H1 (cell line): ENCODE measurements around the gene LY6G6D. TPM values are rescaled to one million over a fixed set of nuclear protein-coding genes. Genes with fewer than 3 reads are reported as not detected.

Experiments
- CTCF ChIA-PET: fragments of 300-600 bp; sonication (Branson Sonifier 250); formaldehyde crosslinking; loops from one replicate; lab custom pipeline; 2021; ENCODE audit not compliant: partially characterized antibody; lab: Charles Lee
- POLR2A ChIA-PET: fragments of 300-600 bp; sonication (Branson Sonifier 250); formaldehyde crosslinking; loops from one replicate; lab custom pipeline; 2021; ENCODE audit warnings: inconsistent platforms; ENCODE audit not compliant: partially characterized antibody; lab: Charles Lee
- DNase-seq, 2 experiments: peaks; one replicate each; pipeline versions ENCODE4 v3.0.0 to v3.0.0-alpha.2; 2010 to 2022; ENCODE audit warnings: low spot score in 2 of 2, low read depth in 1 of 2, mixed read lengths in 1 of 2
- FAIRE-seq: peaks from 2 replicates; lab custom pipeline; 2011; peaks lifted over from hg19 to GRCh38; lab: Jason Lieb, UNC
- H2AFZ ChIP-seq: 2 replicates; pipeline ENCODE4 v1.8.1; 2012; ENCODE audit warnings: low read length, inconsistent platforms
- H2AK5ac ChIP-seq: 2 replicates; pipeline ENCODE4 v1.6.1; 2013; ENCODE audit warnings: low read depth, low read length
- H2BK120ac ChIP-seq: replicated peaks from 2 replicates; pipeline ENCODE3; 2013; ENCODE audit warnings: low read depth, low read length, inconsistent platforms
- H2BK12ac ChIP-seq: 2 replicates; pipeline ENCODE4 v1.6.1; 2013; ENCODE audit warnings: low read depth, low read length
- H2BK15ac ChIP-seq: 2 replicates; pipeline ENCODE4 v1.6.1; 2013; ENCODE audit warnings: low read length
- H2BK20ac ChIP-seq: 2 replicates; pipeline ENCODE4 v1.6.1; 2013; ENCODE audit warnings: low read length
- H2BK5ac ChIP-seq: 2 replicates; pipeline ENCODE4 v1.6.1; 2013; ENCODE audit warnings: low read depth, low read length
- H3K14ac ChIP-seq: 2 replicates; pipeline ENCODE4 v1.6.1; 2013; ENCODE audit warnings: inconsistent platforms; ENCODE audit not compliant: insufficient read length
- H3K18ac ChIP-seq: 2 replicates; pipeline ENCODE4 v1.6.1; 2013; ENCODE audit warnings: low read length; ENCODE audit errors: extremely low read depth
- H3K23ac ChIP-seq: 2 replicates; pipeline ENCODE4 v1.6.1; 2013; ENCODE audit warnings: inconsistent platforms; ENCODE audit not compliant: insufficient read length
- H3K23me2 ChIP-seq: 2 replicates; pipeline ENCODE4 v1.6.1; 2013; ENCODE audit warnings: low read depth, low read length
- H3K27ac ChIP-seq: 2 replicates; pipeline ENCODE4 v1.6.1; 2011; ENCODE audit warnings: low read depth, low read length, inconsistent platforms
- H3K27me3 ChIP-seq, 4 experiments: replicated peaks in 1 of 4; 1 replicate in 1 of 4; 2 replicates in 3 of 4; pipeline versions ENCODE4 v1.6.1 to v1.8.1; 2011 to 2013; ENCODE audit warnings: low read length in 3 of 4, mild to moderate bottlenecking in 3 of 4, inconsistent platforms in 2 of 4, mixed read lengths in 2 of 4, moderate library complexity in 1 of 4; ENCODE audit not compliant: control insufficient read depth in 3 of 4, insufficient read depth in 3 of 4; ENCODE audit errors: extremely low read depth in 1 of 4
- H3K36me3 ChIP-seq, 4 experiments: 2 replicates each; pipeline versions ENCODE4 v1.6.1 to v1.8.1; 2011 to 2013; ENCODE audit warnings: mild to moderate bottlenecking in 4 of 4, low read length in 3 of 4, moderate library complexity in 2 of 4, control low read depth in 1 of 4, inconsistent platforms in 1 of 4; ENCODE audit not compliant: insufficient read depth in 4 of 4, control insufficient read depth in 2 of 4
- H3K4ac ChIP-seq: replicated peaks from 2 replicates; pipeline ENCODE3; 2013; ENCODE audit warnings: low read length, low read depth, mixed read lengths, inconsistent platforms; ENCODE audit not compliant: insufficient read length
- H3K4me1 ChIP-seq, 4 experiments: replicated peaks in 1 of 4; 1 replicate in 1 of 4; 2 replicates in 3 of 4; pipeline versions ENCODE4 v1.6.1 to v1.8.1; 2011 to 2013; ENCODE audit warnings: low read length in 3 of 4, inconsistent platforms in 2 of 4, mixed read lengths in 1 of 4; ENCODE audit not compliant: insufficient read depth in 4 of 4, control insufficient read depth in 3 of 4
- H3K4me2 ChIP-seq, 2 experiments: 2 replicates each; pipeline versions ENCODE4 v1.6.1 to v1.8.1; 2011 to 2013; ENCODE audit warnings: low read depth in 2 of 2, low read length in 2 of 2, control low read depth in 1 of 2, inconsistent platforms in 1 of 2, mild to moderate bottlenecking in 1 of 2; ENCODE audit not compliant: insufficient read depth in 1 of 2
- H3K4me3 ChIP-seq, 4 experiments: fragments of 200-600, 300-600 bp in 1 of 4; sonication (generic), shearing (Covaris generic), sonication (Bioruptor Twin) in 1 of 4; 2 replicates each; pipeline versions ENCODE4 v1.5.1 to v1.8.1; 2011 to 2016; ENCODE audit warnings: low read length in 4 of 4, low read depth in 3 of 4, control low read depth in 2 of 4, inconsistent platforms in 2 of 4, mild to moderate bottlenecking in 2 of 4, mixed read lengths in 1 of 4, moderate library complexity in 1 of 4; ENCODE audit not compliant: insufficient read depth in 2 of 4; ENCODE audit errors: extremely low read depth in 1 of 4
- H3K56ac ChIP-seq: replicated peaks from 2 replicates; pipeline ENCODE3; 2013; ENCODE audit warnings: low read depth, mild to moderate bottlenecking, mixed read lengths, low read length, inconsistent platforms; ENCODE audit not compliant: insufficient read length
- H3K79me1 ChIP-seq: 2 replicates; pipeline ENCODE4 v1.6.1; 2013; ENCODE audit warnings: low read depth, low read length, control low read depth
- H3K79me2 ChIP-seq, 2 experiments: 2 replicates each; pipeline versions ENCODE4 v1.6.1 to v1.8.1; 2012 to 2013; ENCODE audit warnings: low read length in 2 of 2, mild to moderate bottlenecking in 2 of 2, inconsistent platforms in 1 of 2; ENCODE audit not compliant: insufficient read depth in 2 of 2, control insufficient read depth in 1 of 2
- H3K9ac ChIP-seq, 4 experiments: replicated peaks in 1 of 4; 1 replicate in 1 of 4; 2 replicates in 3 of 4; pipeline versions ENCODE4 v1.6.1 to v1.8.1; 2011 to 2013; ENCODE audit warnings: low read depth in 3 of 4, low read length in 3 of 4, control low read depth in 2 of 4, mild to moderate bottlenecking in 2 of 4, moderate library complexity in 2 of 4, inconsistent platforms in 1 of 4; ENCODE audit errors: extremely low read depth in 1 of 4
- H3K9me3 ChIP-seq, 2 experiments: 2 replicates each; pipeline versions ENCODE4 v1.6.1 to v1.8.1; 2012 to 2013; ENCODE audit warnings: mild to moderate bottlenecking in 2 of 2, moderate library complexity in 2 of 2, control low read depth in 1 of 2, inconsistent platforms in 1 of 2, low read depth in 1 of 2, low read length in 1 of 2, mixed read lengths in 1 of 2; ENCODE audit not compliant: insufficient read depth in 2 of 2
- H4K20me1 ChIP-seq, 2 experiments: replicated peaks in 1 of 2; 2 replicates each; pipeline versions ENCODE3 to v1.8.1; 2011 to 2013; ENCODE audit warnings: inconsistent platforms in 2 of 2, low read length in 2 of 2, mild to moderate bottlenecking in 1 of 2; ENCODE audit not compliant: insufficient read depth in 2 of 2, control insufficient read depth in 1 of 2
- H4K5ac ChIP-seq: 2 replicates; pipeline ENCODE4 v1.6.1; 2013; ENCODE audit warnings: low read length, low read depth, mixed read lengths, inconsistent platforms; ENCODE audit not compliant: insufficient read length
- H4K8ac ChIP-seq: 2 replicates; pipeline ENCODE4 v1.8.0; 2013; ENCODE audit warnings: mild to moderate bottlenecking, moderate library complexity, low read length, inconsistent platforms; ENCODE audit not compliant: insufficient read depth; ENCODE audit errors: extremely low read depth
- H4K91ac ChIP-seq: replicated peaks from 2 replicates; pipeline ENCODE3; 2013; ENCODE audit warnings: low read length, mixed read lengths, inconsistent platforms; ENCODE audit not compliant: insufficient read length
- CHD2 ChIP-seq: IDR thresholded peaks from 2 replicates; pipeline ENCODE4 v1.6.1; 2012; ENCODE audit warnings: low read length, improper control_type of control experiment
- CTCF ChIP-seq, 3 experiments: IDR thresholded peaks; 1 replicate in 2 of 3; 2 replicates in 1 of 3; pipeline versions ENCODE4 v1.5.1 to v1.6.1; 2011; ENCODE audit warnings: low read length in 3 of 3, mild to moderate bottlenecking in 3 of 3, inconsistent platforms in 2 of 3, low read depth in 1 of 3, moderate library complexity in 1 of 3; ENCODE audit not compliant: insufficient read depth in 1 of 3; ENCODE audit errors: control extremely low read depth in 1 of 3
- EP300 ChIP-seq, 2 experiments: IDR thresholded peaks; 1 replicate in 1 of 2; 2 replicates in 1 of 2; pipeline ENCODE4 v1.6.1; 2011 to 2012; ENCODE audit warnings: low read depth in 2 of 2, low read length in 2 of 2, mild to moderate bottlenecking in 2 of 2, borderline replicate concordance in 1 of 2, inconsistent platforms in 1 of 2, moderate library complexity in 1 of 2
- GABPA ChIP-seq: IDR thresholded peaks from 2 replicates; pipeline ENCODE4 v1.6.1; 2011; ENCODE audit warnings: mild to moderate bottlenecking, low read length, moderate library complexity, borderline replicate concordance; ENCODE audit not compliant: insufficient read depth
- HDAC2 ChIP-seq, 2 experiments: fragments of 300-600 bp in 1 of 2; sonication (generic) in 1 of 2; IDR thresholded peaks; 2 replicates each; pipeline ENCODE4 v1.6.1; 2011 to 2012; ENCODE audit warnings: low read depth in 2 of 2, low read length in 2 of 2, mild to moderate bottlenecking in 2 of 2, moderate library complexity in 2 of 2, borderline replicate concordance in 1 of 2, inconsistent platforms in 1 of 2
- HDAC6 ChIP-seq: IDR thresholded peaks from one replicate; pipeline ENCODE4 v1.7.1; 2012; ENCODE audit warnings: low read depth, mild to moderate bottlenecking, inconsistent platforms, low read length, moderate library complexity
- NRF1 ChIP-seq: IDR thresholded peaks from 2 replicates; pipeline ENCODE4 v1.6.1; 2011; ENCODE audit warnings: mild to moderate bottlenecking, low read depth, low read length, improper control_type of control experiment
- POU5F1 ChIP-seq: IDR thresholded peaks from 2 replicates; pipeline ENCODE4 v1.6.1; 2011; ENCODE audit warnings: low read depth, mild to moderate bottlenecking, low read length, moderate library complexity
- SP2 ChIP-seq: IDR thresholded peaks from 2 replicates; pipeline ENCODE4 v1.6.1; 2012; ENCODE audit warnings: mild to moderate bottlenecking, low read length, inconsistent platforms
- SP4 ChIP-seq: IDR thresholded peaks from 2 replicates; pipeline ENCODE4 v1.6.1; 2012; ENCODE audit warnings: low read length, inconsistent platforms
- TAF1 ChIP-seq: IDR thresholded peaks from 2 replicates; pipeline ENCODE4 v1.6.1; 2011; ENCODE audit warnings: mild to moderate bottlenecking, low read depth, low read length
- TBP ChIP-seq: IDR thresholded peaks from 2 replicates; pipeline ENCODE4 v1.6.1; 2011; ENCODE audit warnings: low read depth, low read length, improper control_type of control experiment
- WGBS, 2 experiments: shearing (Covaris generic) in 1 of 2; methylation state at CpG; one replicate each; pipeline versions ENCODE4 v1.1.6 to v1.1.7; 2013 to 2015; ENCODE audit warnings: low lambda C conversion rate in 2 of 2, mixed read lengths in 2 of 2, inconsistent platforms in 1 of 2, low coverage in 1 of 2, missing lambda C conversion rate in 1 of 2; ENCODE audit not compliant: insufficient replicate concordance in 2 of 2, insufficient coverage in 1 of 2, insufficient read length in 1 of 2; ENCODE audit errors: extremely low coverage in 1 of 2, missing lambda C conversion rate in 1 of 2; 5-methylcytosine and 5-hydroxymethylcytosine counted together
- polyA plus RNA-seq, 7 experiments: library from polyadenylated mRNA; depleted of rRNA in 3 of 7; stranded (reverse) in 5 of 7; unstranded in 2 of 7; fragments of >200 nt in 5 of 7; fragments of 200-250 nt in 2 of 7; gene quantifications; 1 replicate in 5 of 7; 2 replicates in 1 of 7; 4 replicates in 1 of 7; pipeline versions ENCODE4 v1.2.1 to v1.2.3, GENCODE V29; 2011 to 2013; ENCODE audit warnings: missing spikeins in 2 of 7, mixed read lengths in 2 of 7
- total RNA-seq: library from RNA; stranded (reverse); fragmentation: NEBNext Ultra II Directional; extraction: Animal tissue kit (Norgen Biotek cat#: 25700); gene quantifications from 2 replicates; pipeline ENCODE4 v1.2.1, GENCODE V29; 2021

The LY6G6D gene
- total and polyA plus RNA-seq, 2 of the 8 experiments (the other 6 are each of a cell fraction or from before 2014, with no cell fraction given): 1.8 TPM; not detected in 1

- Histone ChIP-seq H3K79me2 (peaks cover 0 to 7% of the 10 kb centered on the region in 2 experiments; a peak in 2 of 4 replicates), H3K4me3 (no peak overlapping the region), H2BK5ac (no peak overlapping the region; the same call in 1 of the 2 replicates), H3K9me3 (no peaks in the 10 kb centered on the region), H4K91ac (no peak overlapping the region), H4K20me1 (no peaks in the 10 kb centered on the region), H4K5ac (no peak overlapping the region), H2BK120ac (no peak overlapping the region), H3K56ac (no peak overlapping the region), H3K4me1 (peaks cover 2 to 5% (median 3%) of the 10 kb centered on the region in 4 experiments; a peak in 4 of 7 replicates), H2BK12ac (no peak overlapping the region), H2BK20ac (no peak overlapping the region), H3K18ac (no peak overlapping the region), H3K23me2 (peaks cover 6% of the 10 kb centered on the region; the same call in 1 of the 2 replicates), H3K9ac (no peak overlapping the region), H3K27me3 (no peaks in the 10 kb centered on the region), H2BK15ac (no peak overlapping the region), H3K36me3 (peaks cover 2 to 8% (median 5%) of the 10 kb centered on the region in 4 experiments; a peak in 4 of 8 replicates), H3K23ac (no peak overlapping the region), H3K4ac (no peak overlapping the region), H4K8ac (no peak overlapping the region), H3K4me2 (no peak overlapping the region), H3K27ac (no peak overlapping the region), H2AK5ac (no peak overlapping the region), H3K14ac (no peak overlapping the region), H3K79me1 (peaks cover 6% of the 10 kb centered on the region), H2AFZ (no peak overlapping the region)
- 90% methylated on average over 3 of the region's 3 CpGs; no CpG with 5 or more reads in 1 of the 2 experiments for WGBS, 2 experiments
- no peak for FAIRE-seq
- DNase-seq: no peak
- ChIA-PET CTCF (no interaction called here), POLR2A (no interaction called here)
- TF ChIP-seq CHD2 (no peak), SP4 (no peak), HDAC2 (IDR thresholded peaks at IDR 0.05; ENCODE audit: borderline replicate concordance in 1 of 2, low read depth in 2 of 2, low read length in 2 of 2) (no peak), GABPA (no peak), SP2 (no peak), CTCF (IDR thresholded peaks at IDR 0.05; ENCODE audit: control extremely low read depth in 1 of 3, insufficient read depth in 1 of 3, low read depth in 1 of 3, low read length in 3 of 3) (no peak), TAF1 (no peak), HDAC6 (no peak), POU5F1 (no peak), EP300 (IDR thresholded peaks at IDR 0.05; ENCODE audit: borderline replicate concordance in 1 of 2, low read depth in 2 of 2, low read length in 2 of 2) (no peak), NRF1 (no peak), TBP (no peak)
Measured at GRCh38 chr6:31697555-31697954, 17.6 kb upstream of the LY6G6D start.
